ENCODE results near the gene NIT2. TPM values are rescaled to one million over a fixed set of nuclear protein-coding genes. Genes with fewer than 3 reads are reported as not detected.
A peak's percentile ranks its signal among the peaks of the same experiment; 100 is the strongest.

The NIT2 gene
- total RNA-seq, 1 donor from 2014 or later, result 8.2 TPM

DNA sequence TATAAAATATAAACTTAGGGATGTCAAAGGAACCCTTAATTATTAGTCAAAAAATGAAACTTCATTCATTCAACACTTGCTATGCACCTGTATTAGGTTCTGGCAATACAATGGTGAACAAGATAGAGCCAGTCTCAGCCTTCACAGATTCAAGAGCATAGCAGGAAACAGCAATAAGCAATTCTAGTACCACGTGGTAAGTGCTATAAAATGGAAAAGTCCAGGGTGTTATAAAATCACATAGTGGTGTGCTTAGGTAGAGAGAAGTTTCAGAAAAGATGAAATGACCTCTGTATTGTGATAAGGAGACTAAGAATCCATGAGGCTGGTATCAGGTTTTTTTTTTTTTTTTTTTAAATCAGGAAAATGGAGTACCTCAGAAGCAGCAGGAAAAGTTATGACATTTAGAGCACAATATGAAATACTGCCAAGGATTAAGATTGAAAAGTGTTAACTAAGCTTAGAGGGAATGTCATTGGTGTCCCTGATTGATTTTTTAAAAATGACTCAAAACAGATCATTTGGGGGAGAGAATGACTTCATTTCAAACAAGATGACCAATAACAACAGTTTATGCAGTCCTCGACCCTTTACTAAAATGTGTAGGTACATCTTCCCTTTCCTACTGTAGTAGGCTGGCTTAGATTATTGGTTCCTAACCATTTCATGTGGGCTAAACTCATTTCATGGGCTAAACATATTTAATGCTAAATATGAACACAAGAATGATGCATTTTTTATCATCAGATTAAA is 61.3 kb downstream of the NIT2 start:
- no peak for DNase-seq (ENCODE audit: low spot score)

DNA sequence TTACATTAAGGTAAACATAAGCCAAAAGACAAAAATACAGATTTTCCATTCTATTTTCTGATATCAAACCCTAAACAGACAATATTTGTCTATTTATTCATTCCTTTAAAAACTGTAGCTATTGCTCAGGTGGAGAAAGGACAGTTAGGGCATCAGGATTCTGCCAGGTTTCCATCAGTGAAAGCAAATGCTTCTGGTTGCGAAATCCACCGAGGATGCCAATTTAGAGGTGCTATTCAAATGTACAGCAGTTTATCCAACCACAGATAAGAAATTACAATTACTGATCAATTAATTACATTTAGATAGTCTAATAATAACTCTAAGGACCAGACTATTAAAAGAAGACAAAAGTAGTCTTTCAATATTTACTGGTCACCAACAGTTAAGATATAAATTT is 62.4 kb downstream of the NIT2 start:
- DNase-seq (ENCODE audit: low spot score), result no peak

DNA sequence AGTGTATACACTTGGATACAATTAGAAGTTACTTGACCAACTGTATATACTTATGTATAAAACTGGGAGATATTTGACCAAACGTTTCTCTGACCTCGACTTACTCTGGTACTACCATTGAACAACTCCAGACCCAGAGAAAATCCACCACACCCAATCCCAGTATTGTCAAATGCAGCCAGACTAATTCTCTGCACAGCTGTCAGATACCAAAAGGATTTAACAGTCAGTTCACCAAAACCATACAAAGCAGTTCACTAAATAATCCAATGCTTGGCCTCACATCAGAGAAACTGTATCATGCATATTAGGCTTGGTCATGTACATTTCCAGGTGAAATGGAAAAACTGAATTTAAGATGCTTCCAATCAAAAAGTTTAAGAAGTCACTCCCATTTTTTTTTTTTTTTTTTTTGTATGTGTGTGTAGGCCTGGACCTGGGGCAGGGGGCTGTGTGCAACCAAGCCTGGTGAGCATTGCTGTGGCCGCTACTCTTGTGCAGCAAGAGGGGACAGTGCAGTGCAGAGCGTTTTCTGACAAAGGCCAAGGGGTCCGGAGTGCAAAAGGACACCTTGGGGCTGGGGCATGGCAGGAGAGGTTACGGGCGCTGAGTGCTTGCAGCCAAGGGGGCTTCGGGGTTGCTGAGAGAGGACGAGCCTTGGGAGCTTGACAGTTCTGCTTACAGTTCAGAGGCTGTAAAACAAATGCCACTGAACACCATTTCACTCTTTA is 64.9 kb downstream of the NIT2 start:
- peak; percentile 29 for DNase-seq (ENCODE audit: low spot score)

DNA sequence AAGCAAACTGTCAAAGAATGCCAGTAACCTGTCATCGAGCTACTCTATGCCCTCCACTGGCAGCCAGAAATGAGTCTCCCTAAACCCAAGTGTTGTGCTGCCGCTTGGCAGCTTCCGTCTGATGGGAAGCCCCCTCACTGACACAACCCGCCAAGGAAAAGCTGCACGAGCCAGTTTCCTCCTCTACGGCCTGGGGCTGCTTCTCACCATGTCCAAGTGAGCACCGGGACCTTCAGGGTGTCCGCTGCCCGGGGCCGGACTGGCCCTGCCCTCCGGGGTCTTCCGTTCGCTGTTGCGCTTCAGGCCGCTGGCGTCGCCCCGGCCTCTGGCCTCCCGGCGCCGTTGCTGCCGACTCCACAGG is 65.8 kb downstream of the NIT2 start:
- DNase-seq (ENCODE audit: low spot score), result peak; percentile 7

DNA sequence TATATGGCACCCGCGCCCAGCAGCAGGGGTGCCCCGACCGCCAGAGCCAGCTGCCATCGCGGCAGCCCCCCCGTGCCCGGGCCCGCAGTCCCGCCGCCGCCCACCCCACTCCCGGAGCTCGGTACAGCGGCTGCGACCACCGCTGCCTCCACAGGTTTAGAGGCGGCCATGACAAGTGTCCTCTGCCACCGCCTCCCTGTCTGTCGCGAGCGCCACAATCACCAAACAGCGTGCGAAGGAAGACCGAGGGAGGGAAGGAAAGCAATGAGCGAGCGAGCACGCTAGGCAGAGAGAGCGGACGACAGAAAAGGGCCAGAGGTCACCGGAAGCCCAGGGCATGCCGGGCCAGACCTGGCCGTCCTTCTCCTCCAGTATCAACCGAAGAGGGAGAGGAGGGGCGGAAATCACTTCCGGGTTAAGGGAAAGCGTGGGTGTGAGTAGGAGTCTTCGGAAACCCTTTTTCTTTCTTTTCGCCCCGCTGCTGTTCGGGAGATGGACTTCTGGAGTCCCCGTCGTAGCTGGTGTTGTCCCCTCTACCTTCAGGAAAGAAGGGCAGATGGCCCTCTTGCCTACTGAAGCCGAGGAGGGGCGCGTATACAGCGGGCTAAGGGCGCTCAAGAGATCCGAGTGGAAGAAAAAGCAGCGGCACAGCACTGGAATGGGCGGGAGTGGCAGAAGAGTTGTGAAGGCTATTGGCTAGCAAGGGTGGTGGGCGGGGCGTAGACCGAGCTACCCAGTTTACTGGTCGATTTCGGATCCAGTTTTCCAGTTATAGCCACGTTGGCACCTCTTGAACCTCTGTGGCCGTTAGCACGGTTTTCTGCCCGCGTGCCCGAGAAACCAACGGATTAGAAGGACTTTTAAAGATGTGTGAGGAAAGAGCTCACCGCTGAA is 66.5 kb downstream of the NIT2 start, which contains the start of the genes LNP1 and TOMM70:
Gene LNP1 (plus strand): TSS at position 760 of the 894 bp plus-strand sequence. CDS start 28,191 bp downstream, outside the sequence.
Gene TOMM70 (minus strand): TSS at position 310 of the 894 bp plus-strand sequence. CDS start 140 bp downstream, at position 170.
- DNase-seq (ENCODE audit: low spot score), result peak; percentile 99

DNA sequence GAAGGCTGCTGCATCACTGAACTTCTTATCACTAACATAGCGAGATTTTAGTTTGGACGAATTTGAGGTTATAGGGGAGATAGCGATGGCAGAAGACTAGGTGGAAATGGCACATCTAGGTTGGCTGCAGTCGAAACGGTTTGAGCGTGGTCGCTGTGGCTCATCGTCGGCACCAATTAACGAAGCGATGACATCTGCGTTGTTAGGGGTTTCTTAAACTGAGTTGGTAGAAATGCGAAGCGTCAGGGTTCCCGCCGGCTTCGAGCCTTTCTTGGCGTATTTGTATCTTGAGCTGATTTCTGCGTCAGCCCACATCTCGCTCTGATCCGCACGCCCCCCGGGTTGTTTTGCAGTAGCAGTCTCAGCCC is 67.1 kb downstream of the NIT2 start:
- no peak for DNase-seq (ENCODE audit: low spot score)

DNA sequence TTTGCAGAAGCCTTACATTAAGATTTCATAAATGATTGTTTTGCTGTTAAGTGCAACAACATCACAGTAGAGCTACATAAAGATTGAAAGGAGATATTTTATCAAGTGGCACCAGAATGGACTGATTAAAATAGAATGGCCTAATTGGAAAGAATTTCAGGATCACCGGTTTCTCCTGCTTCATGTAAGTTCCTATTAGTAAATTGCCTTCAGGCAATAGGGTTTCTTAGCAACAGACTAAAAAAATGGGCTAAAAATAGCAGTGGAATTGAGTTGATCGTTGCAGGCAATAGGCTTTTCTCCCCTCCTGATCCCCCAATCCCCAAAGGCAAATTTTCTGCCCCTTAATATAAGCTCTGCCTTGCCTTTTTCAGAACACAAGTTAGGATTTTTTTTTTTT is 67.7 kb downstream of the NIT2 start:
- peak; percentile 71 for DNase-seq (ENCODE audit: low spot score)

DNA sequence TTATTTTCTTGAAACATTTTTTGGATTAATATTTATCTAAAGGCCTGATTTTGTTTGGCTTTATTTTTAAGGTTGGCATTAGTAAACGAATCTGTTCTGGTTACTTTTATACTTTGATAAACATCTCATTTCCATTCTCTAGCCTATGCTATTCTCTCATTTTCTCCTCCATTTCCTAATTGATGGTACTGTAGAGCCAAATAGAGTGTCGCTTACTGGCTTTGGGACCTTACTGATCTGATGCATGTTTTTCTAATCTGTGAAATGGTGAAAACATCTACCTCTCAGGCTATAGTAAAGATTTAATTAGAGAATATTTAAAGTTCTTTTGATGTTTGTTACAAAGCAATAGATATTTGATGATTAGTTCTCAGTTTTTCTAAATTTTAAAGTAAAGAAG is 68.3 kb downstream of the NIT2 start:
- DNase-seq (ENCODE audit: low spot score), result no peak

DNA sequence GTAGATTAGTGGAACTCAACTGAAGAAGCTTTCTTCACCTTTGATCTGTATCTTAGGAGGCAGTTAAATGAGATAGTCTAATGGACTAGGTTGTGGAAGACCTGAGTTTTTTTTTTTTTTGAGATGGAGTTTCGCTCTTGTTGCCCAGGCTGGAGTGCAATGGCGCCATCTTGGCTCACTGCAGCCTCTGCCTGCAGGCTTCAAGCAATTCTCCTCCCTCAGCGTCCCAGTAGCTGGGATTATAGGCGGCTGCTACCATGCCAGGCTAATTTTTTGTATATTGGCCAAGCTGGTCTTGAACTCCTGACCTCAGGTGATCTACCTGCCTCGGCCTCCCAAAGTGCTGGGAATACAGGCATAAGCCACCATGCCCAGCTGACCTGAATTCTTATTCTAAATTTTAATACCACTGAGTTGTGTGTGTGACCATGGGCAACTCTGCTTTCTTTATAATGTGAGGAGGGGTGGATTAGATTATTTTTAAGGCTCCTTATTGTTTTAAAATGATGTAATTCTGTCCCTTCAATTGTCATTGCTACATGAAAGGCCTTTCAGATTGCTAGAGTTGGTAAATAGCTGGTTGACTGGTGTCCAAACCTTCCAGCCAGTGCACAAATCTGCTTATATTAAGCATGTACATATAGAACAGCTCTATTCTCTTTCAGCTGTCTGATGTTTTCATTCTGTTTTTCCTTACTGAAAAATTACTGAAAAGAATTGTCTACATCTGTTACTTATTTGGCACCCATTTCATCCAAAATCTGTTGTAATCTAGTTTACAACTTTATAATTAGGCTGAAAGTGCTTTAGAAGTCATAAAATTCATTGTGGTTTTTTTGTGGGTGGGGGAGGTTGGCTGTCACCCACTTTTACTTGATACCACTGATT is 69.0 kb downstream of the NIT2 start:
- peak; percentile 3 for DNase-seq (ENCODE audit: low spot score)

DNA sequence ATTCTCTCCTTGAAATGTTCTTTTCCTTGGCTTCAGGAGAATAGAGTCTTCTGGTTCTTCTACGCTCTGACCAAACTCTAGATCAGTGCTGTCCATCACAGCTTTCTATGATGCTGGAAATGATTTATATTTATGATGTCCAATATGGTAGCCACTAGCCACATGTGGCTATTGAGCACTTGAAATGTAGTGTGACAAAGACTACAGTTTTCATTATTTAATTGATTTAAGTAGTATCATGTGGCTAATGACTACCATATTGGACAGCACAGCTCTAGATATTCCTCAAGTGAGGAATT is 69.6 kb downstream of the NIT2 start:
- DNase-seq (ENCODE audit: low spot score), result no peak

DNA sequence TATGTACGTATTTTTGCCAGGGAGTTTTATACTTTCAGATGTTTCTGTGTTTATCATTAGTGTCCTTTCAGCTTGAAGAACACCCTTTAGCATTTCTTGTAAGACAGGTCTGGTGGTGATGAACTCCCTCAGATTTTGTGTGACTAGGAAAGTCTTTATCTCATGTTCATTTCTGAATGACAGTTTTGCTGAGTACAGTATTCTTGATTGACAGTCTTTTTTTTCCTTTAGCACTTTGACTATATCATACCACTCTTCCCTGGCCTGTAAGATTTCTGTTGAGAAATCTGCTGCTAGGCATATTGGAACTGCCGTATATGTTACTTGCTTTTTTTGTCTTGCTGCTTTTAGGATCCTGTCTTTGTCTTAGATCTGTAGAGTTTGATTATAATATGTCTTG is 72.6 kb downstream of the NIT2 start:
- DNase-seq (ENCODE audit: low spot score), result no peak

DNA sequence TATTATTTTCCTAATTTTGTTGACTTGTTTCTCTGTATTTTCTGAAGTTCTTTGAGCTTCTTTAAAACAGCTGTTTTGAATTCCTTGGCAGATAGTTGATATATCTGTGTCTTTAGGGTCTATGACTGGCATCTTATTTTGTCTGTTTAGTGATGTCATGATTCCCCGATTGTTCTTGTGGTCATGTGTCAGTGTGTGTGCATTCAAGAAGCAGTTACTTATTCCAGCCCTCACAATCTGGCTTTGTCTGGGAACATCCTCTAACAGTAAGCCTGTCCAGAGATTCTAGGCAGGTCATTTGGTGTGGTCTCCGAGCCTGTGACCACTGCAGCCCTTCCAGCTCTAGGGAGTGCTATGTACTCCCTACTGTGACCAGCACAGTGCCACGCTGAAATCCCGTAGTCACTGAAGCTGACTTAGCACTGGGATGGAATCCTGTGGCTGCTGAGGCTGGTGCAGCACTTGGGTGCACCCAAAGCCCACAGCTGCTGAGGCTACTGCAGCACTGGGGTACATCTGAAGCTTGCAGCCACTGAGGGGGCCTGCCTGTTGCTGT is 73.5 kb downstream of the NIT2 start:
- DNase-seq (ENCODE audit: low spot score), result no peak

Other genes with a start within 250 kb of the NIT2 start
- gene FILIP1L, start 220.3 kb upstream of the NIT2 start, total RNA-seq (ENCODE audit: insufficient read depth, low replicate concordance), result 189 TPM
- gene TBC1D23, start 73.8 kb upstream of the NIT2 start, total RNA-seq (ENCODE audit: insufficient read depth, low replicate concordance), result 67.4 TPM
- gene TOMM70, start 66.3 kb downstream of the NIT2 start, total RNA-seq (ENCODE audit: insufficient read depth, low replicate concordance), result 58.7 TPM
- 2.4 TPM for gene LNP1, start 66.8 kb downstream of the NIT2 start, total RNA-seq (ENCODE audit: insufficient read depth, low replicate concordance)
- 178 TPM for gene TMEM45A, start 157.9 kb downstream of the NIT2 start, total RNA-seq (ENCODE audit: insufficient read depth, low replicate concordance)

All from umbilical cord (tissue), 2 donors.